Measurements from ENCODE around the gene FES.

The FES gene

GRCh38 chr15:90938261-90938660 is 54.0 kb downstream of the FES start:
- TF ChIP-seq CTCF (IDR thresholded peaks at IDR 0.05; ENCODE audit: borderline replicate concordance, extremely low read depth, low read length, poor library complexity, severe bottlenecking) (no peak), EZH2 (IDR thresholded peaks at IDR 0.05; ENCODE audit: borderline replicate concordance, low read depth, low read length, severe bottlenecking) (no peak)
- H4K20me1 ChIP-seq (ENCODE audit: insufficient read depth, low read length) = no peaks in the 10 kb centered on the region
- H3K9me3 ChIP-seq (ENCODE audit: insufficient read depth, low read length, severe bottlenecking) = no peaks in the 10 kb centered on the region
- H3K27ac ChIP-seq (ENCODE audit: low read length) = no peak overlapping the region
- H2AFZ ChIP-seq (ENCODE audit: low read depth, low read length) = no peak overlapping the region
- ATAC-seq (ENCODE audit: insufficient read depth, low read depth) (no peak), DNase-seq (no peak)
- no peaks in the 10 kb centered on the region for H3K27me3 ChIP-seq (ENCODE audit: insufficient read depth, low read length, poor library complexity)
- H3K9ac ChIP-seq (ENCODE audit: low read depth, low read length) = no peak overlapping the region
- peaks cover 32% of the 10 kb centered on the region for H3K4me1 ChIP-seq (ENCODE audit: insufficient read depth, low read length)
- H3K4me3 ChIP-seq (ENCODE audit: low read depth in 1 of 2, low read length in 2 of 2) = no peak overlapping the region
- H3K4me2 ChIP-seq (ENCODE audit: insufficient read depth, low read length) = no peak overlapping the region
- peaks cover 17% of the 10 kb centered on the region for H3K79me2 ChIP-seq (ENCODE audit: insufficient read depth, low read length)
- peaks cover 54% of the 10 kb centered on the region for H3K36me3 ChIP-seq (ENCODE audit: insufficient read depth, low read length)

GRCh38 chr15:90939756-90940155 is 55.5 kb downstream of the FES start:
- no peak for DNase-seq
- no peaks in the 10 kb centered on the region for H3K27me3 ChIP-seq (ENCODE audit: insufficient read depth, low read length, poor library complexity)
- peaks cover 17% of the 10 kb centered on the region for H3K79me2 ChIP-seq (ENCODE audit: insufficient read depth, low read length)
- no peak overlapping the region for H3K4me3 ChIP-seq (ENCODE audit: low read depth in 1 of 2, low read length in 2 of 2)
- H3K4me1 ChIP-seq (ENCODE audit: insufficient read depth, low read length) = peaks cover 18% of the 10 kb centered on the region
- no peak overlapping the region for H2AFZ ChIP-seq (ENCODE audit: low read depth, low read length)
- H3K9ac ChIP-seq (ENCODE audit: low read depth, low read length) = no peak overlapping the region
- no peak overlapping the region for H3K27ac ChIP-seq (ENCODE audit: low read length)
- peaks cover 67% of the 10 kb centered on the region for H3K36me3 ChIP-seq (ENCODE audit: insufficient read depth, low read length)
- no peaks in the 10 kb centered on the region for H3K9me3 ChIP-seq (ENCODE audit: insufficient read depth, low read length, severe bottlenecking)
- TF ChIP-seq EZH2 (IDR thresholded peaks at IDR 0.05; ENCODE audit: borderline replicate concordance, low read depth, low read length, severe bottlenecking) (no peak), CTCF (IDR thresholded peaks at IDR 0.05; ENCODE audit: borderline replicate concordance, extremely low read depth, low read length, poor library complexity, severe bottlenecking) (no peak)
- ATAC-seq (ENCODE audit: insufficient read depth, low read depth) = no peak
- no peak overlapping the region for H3K4me2 ChIP-seq (ENCODE audit: insufficient read depth, low read length)
- no peaks in the 10 kb centered on the region for H4K20me1 ChIP-seq (ENCODE audit: insufficient read depth, low read length)

GRCh38 chr15:90941038-90941437 is 56.7 kb downstream of the FES start:
- no peak overlapping the region for H3K4me3 ChIP-seq (ENCODE audit: low read depth in 1 of 2, low read length in 2 of 2)
- no peaks in the 10 kb centered on the region for H3K27me3 ChIP-seq (ENCODE audit: insufficient read depth, low read length, poor library complexity)
- ATAC-seq (ENCODE audit: insufficient read depth, low read depth) (no peak), DNase-seq (no peak)
- peaks cover 8% of the 10 kb centered on the region for H3K79me2 ChIP-seq (ENCODE audit: insufficient read depth, low read length)
- no peaks in the 10 kb centered on the region for H3K9me3 ChIP-seq (ENCODE audit: insufficient read depth, low read length, severe bottlenecking)
- no peak overlapping the region for H3K27ac ChIP-seq (ENCODE audit: low read length)
- H2AFZ ChIP-seq (ENCODE audit: low read depth, low read length) = no peak overlapping the region
- no peak overlapping the region for H3K4me2 ChIP-seq (ENCODE audit: insufficient read depth, low read length)
- no peaks in the 10 kb centered on the region for H4K20me1 ChIP-seq (ENCODE audit: insufficient read depth, low read length)
- H3K36me3 ChIP-seq (ENCODE audit: insufficient read depth, low read length) = peaks cover 73% of the 10 kb centered on the region
- no peak overlapping the region for H3K9ac ChIP-seq (ENCODE audit: low read depth, low read length)
- TF ChIP-seq CTCF (IDR thresholded peaks at IDR 0.05; ENCODE audit: borderline replicate concordance, extremely low read depth, low read length, poor library complexity, severe bottlenecking) (no peak), EZH2 (IDR thresholded peaks at IDR 0.05; ENCODE audit: borderline replicate concordance, low read depth, low read length, severe bottlenecking) (no peak)
- H3K4me1 ChIP-seq (ENCODE audit: insufficient read depth, low read length) = peaks cover 11% of the 10 kb centered on the region
